ENCODE results near the gene RSKR.

GRCh38 chr17:28622186-28622585 lies 8.2 kb upstream of the RSKR start:
- no peak for TF ChIP-seq CTCF (conservative IDR thresholded peaks at IDR 0.05)
- no peak for TF ChIP-seq EZH2 (IDR thresholded peaks at IDR 0.05; ENCODE audit: low read depth)

Data from PC-9 (cell line).